GM18505 (cell line): ENCODE data around the gene PDLIM7.

Source experiments
- ATAC-seq: cut with Tn5 transposase; IDR thresholded peaks from one replicate; pipeline ENCODE4 v1.9.1; 2021; ENCODE audit not compliant: unreplicated experiment
- POLR2A ChIP-seq: IDR thresholded peaks from 4 replicates; pipeline ENCODE4 v1.6.1; 2011; ENCODE audit warnings: borderline replicate concordance; ENCODE audit not compliant: insufficient read depth, insufficient read length; ENCODE audit errors: extremely low read depth

Gene PDLIM7

GRCh38 chr5:177434437-177434836, 63.0 kb downstream of the PDLIM7 start:
- no peak for ATAC-seq
- TF ChIP-seq POLR2A, result no peak

GRCh38 chr5:177433658-177434217, 63.7 kb downstream of the PDLIM7 start:
- no peak for ATAC-seq
- no peak for TF ChIP-seq POLR2A
